Stimulated activated CD4-positive, alpha-beta T cell treated with anti-CD3 and anti-CD28 coated beads, TNF-alpha, amount 100 ng/mL, for 24 hours (primary cell): ENCODE results near the gene CDH4.

Experiments used
- DNase-seq, 3 experiments: peaks; one replicate each; pipeline ENCODE4 v3.0.0-alpha.2; 2020; ENCODE audit warnings: low read depth in 3 of 3

Gene CDH4

GRCh38 chr20:61749406-61750075, 497.5 kb downstream of the CDH4 start:
- DNase-seq: no peak

- no peak for DNase-seq
Measured at GRCh38 chr20:61750093-61750492, 498.0 kb downstream of the CDH4 start.

- DNase-seq: no peak
Measured at GRCh38 chr20:61752576-61752975, 500.5 kb downstream of the CDH4 start.

GRCh38 chr20:61753316-61753942, 501.4 kb downstream of the CDH4 start:
- no peak for DNase-seq

GRCh38 chr20:61753987-61754956, 502.2 kb downstream of the CDH4 start:
- no peak for DNase-seq

GRCh38 chr20:61754976-61755778, 503.1 kb downstream of the CDH4 start:
- no peak for DNase-seq

- DNase-seq: no peak
Measured at GRCh38 chr20:61755971-61756845, 504.1 kb downstream of the CDH4 start.

GRCh38 chr20:61756966-61757677, 505.1 kb downstream of the CDH4 start:
- no peak for DNase-seq

- no peak for DNase-seq
Measured at GRCh38 chr20:61757678-61758563, 505.9 kb downstream of the CDH4 start.

GRCh38 chr20:61758564-61759200, 506.6 kb downstream of the CDH4 start:
- DNase-seq: no peak

GRCh38 chr20:61759286-61760065, 507.4 kb downstream of the CDH4 start:
- DNase-seq: no peak

GRCh38 chr20:61760321-61760720, 508.3 kb downstream of the CDH4 start:
- no peak for DNase-seq

- no peak for DNase-seq
Measured at GRCh38 chr20:61760731-61761130, 508.7 kb downstream of the CDH4 start.

- no peak for DNase-seq
Measured at GRCh38 chr20:61761453-61762166, 509.5 kb downstream of the CDH4 start.

- no peak for DNase-seq
Measured at GRCh38 chr20:61762167-61762710, 510.2 kb downstream of the CDH4 start.

GRCh38 chr20:61762886-61763739, 511.1 kb downstream of the CDH4 start:
- no peak for DNase-seq
